VCaP (cell line): ENCODE measurements around the gene PPM1E.

Experiments
- H3K27ac ChIP-seq: fragments of 450-650 bp; 2 replicates; pipeline ENCODE4 v1.5.1; 2017
- TF ChIP-seq, protein P1 (sequence below): fragments of 450-650 bp; conservative IDR thresholded peaks from 2 replicates; pipeline ENCODE4 v1.5.1; 2017; ENCODE audit warnings: mild to moderate bottlenecking, moderate library complexity

Gene PPM1E

DNA sequence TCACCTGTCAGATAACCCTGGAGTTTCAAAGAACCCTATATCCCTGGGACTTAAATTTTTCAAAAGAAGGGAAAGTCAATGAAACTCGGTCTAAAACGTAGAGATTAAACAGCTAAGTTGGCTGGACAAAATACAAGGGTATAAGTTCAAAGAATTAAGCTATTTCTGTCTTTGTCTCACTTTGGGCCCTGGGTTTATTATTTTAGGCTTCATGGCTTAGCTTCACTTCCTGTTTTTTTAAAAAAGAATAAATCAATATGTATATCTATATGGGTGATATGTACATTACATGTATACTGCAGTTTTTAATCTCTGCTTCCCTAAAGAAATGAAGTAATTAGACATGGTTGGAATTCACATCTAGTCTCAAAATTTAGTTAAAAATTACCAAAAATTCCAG lies 218.7 kb downstream of the PPM1E start:
- TF ChIP-seq, protein P1, sequence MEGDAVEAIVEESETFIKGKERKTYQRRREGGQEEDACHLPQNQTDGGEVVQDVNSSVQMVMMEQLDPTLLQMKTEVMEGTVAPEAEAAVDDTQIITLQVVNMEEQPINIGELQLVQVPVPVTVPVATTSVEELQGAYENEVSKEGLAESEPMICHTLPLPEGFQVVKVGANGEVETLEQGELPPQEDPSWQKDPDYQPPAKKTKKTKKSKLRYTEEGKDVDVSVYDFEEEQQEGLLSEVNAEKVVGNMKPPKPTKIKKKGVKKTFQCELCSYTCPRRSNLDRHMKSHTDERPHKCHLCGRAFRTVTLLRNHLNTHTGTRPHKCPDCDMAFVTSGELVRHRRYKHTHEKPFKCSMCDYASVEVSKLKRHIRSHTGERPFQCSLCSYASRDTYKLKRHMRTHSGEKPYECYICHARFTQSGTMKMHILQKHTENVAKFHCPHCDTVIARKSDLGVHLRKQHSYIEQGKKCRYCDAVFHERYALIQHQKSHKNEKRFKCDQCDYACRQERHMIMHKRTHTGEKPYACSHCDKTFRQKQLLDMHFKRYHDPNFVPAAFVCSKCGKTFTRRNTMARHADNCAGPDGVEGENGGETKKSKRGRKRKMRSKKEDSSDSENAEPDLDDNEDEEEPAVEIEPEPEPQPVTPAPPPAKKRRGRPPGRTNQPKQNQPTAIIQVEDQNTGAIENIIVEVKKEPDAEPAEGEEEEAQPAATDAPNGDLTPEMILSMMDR = no peak
- no peak overlapping the region for H3K27ac ChIP-seq

GRCh38 chr17:58976541-58976940 lies 220.9 kb downstream of the PPM1E start:
- TF ChIP-seq, protein P1 = no peak

GRCh38 chr17:58980706-58981481 lies 225.2 kb downstream of the PPM1E start:
- TF ChIP-seq, protein P1 = no peak
- H3K27ac ChIP-seq = no peak overlapping the region

More at GRCh38 chr17:58976541-58976940, 220.9 kb downstream of the PPM1E start:
- H3K27ac ChIP-seq = no peak overlapping the region

DNA sequence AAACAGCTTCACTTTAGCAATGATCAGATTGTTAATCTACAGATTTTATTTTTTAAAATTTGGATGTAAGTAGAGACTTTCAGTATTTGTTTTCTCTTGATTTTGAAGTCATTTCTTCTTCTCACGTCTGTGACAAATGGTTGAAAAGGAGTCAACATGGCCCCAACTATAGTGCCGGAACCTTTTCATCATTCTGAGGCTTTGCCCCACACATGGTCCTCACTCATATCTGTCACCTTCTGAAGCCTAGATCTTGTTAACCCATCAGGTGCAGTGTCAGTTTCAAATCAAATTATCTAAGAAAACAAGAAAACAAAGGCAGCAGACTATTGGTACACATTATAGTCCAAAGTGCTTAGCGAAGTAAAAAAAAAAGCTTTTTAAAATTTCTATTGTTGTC lies 227.0 kb downstream of the PPM1E start:
- TF ChIP-seq, protein P1 = no peak
- no peak overlapping the region; the same call in 1 of the 2 replicates for H3K27ac ChIP-seq

DNA sequence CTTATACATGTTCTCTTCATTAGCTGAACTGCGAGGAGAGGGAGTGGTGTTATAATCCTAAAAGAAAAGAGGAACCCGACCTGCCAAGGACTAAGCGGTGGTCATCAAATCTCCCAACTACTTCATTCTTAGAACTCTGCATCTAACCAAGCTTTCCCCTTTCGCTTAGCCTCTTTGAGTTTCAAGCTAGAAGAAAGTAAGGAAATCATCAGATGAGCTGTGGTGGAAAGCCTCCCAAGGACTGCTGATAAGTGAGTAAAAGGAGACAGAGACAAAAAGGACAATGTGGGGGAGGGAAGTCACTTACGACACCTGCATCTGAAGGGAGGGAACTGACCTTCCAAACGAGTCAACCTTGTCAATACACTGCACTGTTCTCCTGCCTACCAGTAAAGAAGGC lies 229.7 kb downstream of the PPM1E start:
- no peak overlapping the region; the same call in 1 of the 2 replicates for H3K27ac ChIP-seq
- TF ChIP-seq, protein P1 = no peak

GRCh38 chr17:58985971-58986370 lies 230.3 kb downstream of the PPM1E start:
- no peak overlapping the region for H3K27ac ChIP-seq
- TF ChIP-seq, protein P1 = no peak

DNA sequence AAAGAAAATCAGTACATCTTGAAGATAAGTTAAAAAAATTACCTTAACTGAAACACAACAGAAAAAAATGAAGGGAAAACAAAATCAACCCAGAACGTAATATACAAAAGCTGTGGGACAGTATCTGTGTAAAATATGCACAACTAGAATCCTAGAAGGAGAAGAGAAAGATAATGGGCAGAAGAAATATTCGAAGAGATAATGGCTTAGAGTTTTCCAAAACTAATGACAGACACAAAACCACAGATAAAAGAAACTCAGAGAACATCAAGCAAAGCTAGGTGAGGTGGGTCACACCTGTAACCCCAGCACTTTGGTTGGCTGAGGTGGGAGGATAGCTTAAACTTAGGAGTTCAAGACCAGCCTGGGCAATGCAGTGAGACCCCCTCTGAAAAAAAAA lies 234.0 kb downstream of the PPM1E start:
- TF ChIP-seq, protein P1 = no peak

More for the DNA sequence above, 234.0 kb downstream of the PPM1E start:
- no peak overlapping the region for H3K27ac ChIP-seq
